Activated effector memory CD4-positive, alpha-beta T cell treated with anti-CD3 and anti-CD28 coated beads, Interleukin-2, amount 50 U/mL, for 16 hours (primary cell): ENCODE data around the gene WRAP73.

ENCODE experiments used
- DNase-seq: peaks from one replicate; pipeline ENCODE4 v3.0.0-alpha.2; 2020

Gene WRAP73

GRCh38 chr1:3668585-3669300 lies 18.8 kb upstream of the WRAP73 start:
- no peak for DNase-seq

- no peak for DNase-seq
Measured at GRCh38 chr1:3668148-3668547, 18.2 kb upstream of the WRAP73 start.

- DNase-seq = no peak
Measured at GRCh38 chr1:3664700-3665375, 14.9 kb upstream of the WRAP73 start.

GRCh38 chr1:3663999-3664699 lies 14.2 kb upstream of the WRAP73 start:
- DNase-seq = no peak

- DNase-seq = no peak
Measured at GRCh38 chr1:3662080-3662671, 12.3 kb upstream of the WRAP73 start.

- DNase-seq = no peak
Measured at GRCh38 chr1:3661631-3662030, 11.7 kb upstream of the WRAP73 start.

- DNase-seq = no peak
Measured at GRCh38 chr1:3660704-3661103, 10.8 kb upstream of the WRAP73 start.

GRCh38 chr1:3659093-3659492 lies 9.2 kb upstream of the WRAP73 start:
- no peak for DNase-seq

GRCh38 chr1:3658231-3658615 lies 8.3 kb upstream of the WRAP73 start:
- DNase-seq = no peak

GRCh38 chr1:3657578-3658230 lies 7.8 kb upstream of the WRAP73 start:
- DNase-seq = no peak

- no peak for DNase-seq
Measured at GRCh38 chr1:3657096-3657475, 7.2 kb upstream of the WRAP73 start.

- DNase-seq = no peak
Measured at GRCh38 chr1:3656450-3657095, 6.7 kb upstream of the WRAP73 start.

GRCh38 chr1:3654549-3655281 lies 4.8 kb upstream of the WRAP73 start:
- no peak for DNase-seq

- no peak for DNase-seq
Measured at GRCh38 chr1:3653286-3653618, 3.3 kb upstream of the WRAP73 start.

- DNase-seq = no peak
Measured at GRCh38 chr1:3652548-3653285, 2.8 kb upstream of the WRAP73 start.

GRCh38 chr1:3651930-3652547 lies 2.1 kb upstream of the WRAP73 start, which contains the start of gene TP73:
Gene TP73, plus strand, starts transcription at chr1:3652516. Its CDS starts 29,850 bp downstream, at chr1:3682366.
- DNase-seq = no peak

GRCh38 chr1:3651026-3651929 lies 1.4 kb upstream of the WRAP73 start:
- DNase-seq = no peak

- DNase-seq = no peak
Measured at GRCh38 chr1:3650248-3651025, 534 bp upstream of the WRAP73 start.

- DNase-seq = no peak
Measured at GRCh38 chr1:3646596-3646995, 3.3 kb downstream of the WRAP73 start.
